Loucy (cell line): ENCODE measurements around the gene EXD3.

Experiments used
- CTCF ChIP-seq: fragments of 200-600 bp; sonication (generic); conservative IDR thresholded peaks from 2 replicates; pipeline ENCODE4 v1.5.1; 2014; ENCODE audit warnings: mild to moderate bottlenecking, antibody characterized with exemption, low read length
- EZH2phosphoT487 ChIP-seq: fragments of 200-600 bp; IDR thresholded peaks from 2 replicates; pipeline ENCODE4 v1.6.1; 2018; ENCODE audit warnings: antibody characterized with exemption, mild to moderate bottlenecking, moderate library complexity, borderline replicate concordance

GRCh38 chr9:137398561-137399468 lies 24.1 kb downstream of the EXD3 start:
- no peak for TF ChIP-seq CTCF
- TF ChIP-seq EZH2phosphoT487, result no peak
